Transverse colon (tissue), 4 donors: ENCODE data around the gene DCTD.

Experiments used
- EP300 ChIP-seq: sonication (generic); formaldehyde crosslinking; IDR thresholded peaks from one replicate; pipeline ENCODE4 v1.6.1; 2017; ENCODE audit warnings: antibody characterized with exemption, low read depth
- POLR2A ChIP-seq: fragments of 450-650 bp; IDR thresholded peaks from one replicate; pipeline ENCODE4 v1.6.1; 2016; ENCODE audit warnings: antibody characterized with exemption, mild to moderate bottlenecking, moderate library complexity
- POLR2AphosphoS5 ChIP-seq, 3 donors: sonication (generic); formaldehyde crosslinking; IDR thresholded peaks; one replicate each; pipeline ENCODE4 v1.6.1; 2016; ENCODE audit warnings: antibody characterized with exemption in 3 of 3
- TF ChIP-seq, protein P1 (sequence below), 5 experiments: fragments of 200-600 bp in 3 of 5; fragments of 450-650 bp in 2 of 5; sonication (generic) in 3 of 5; IDR thresholded peaks; 1 replicate in 2 of 5; 2 replicates in 3 of 5; pipeline ENCODE4 v1.5.1; 2016 to 2017; ENCODE audit warnings: antibody characterized with exemption in 5 of 5, inconsistent platforms in 3 of 5, mild to moderate bottlenecking in 2 of 5, moderate library complexity in 1 of 5

DNA sequence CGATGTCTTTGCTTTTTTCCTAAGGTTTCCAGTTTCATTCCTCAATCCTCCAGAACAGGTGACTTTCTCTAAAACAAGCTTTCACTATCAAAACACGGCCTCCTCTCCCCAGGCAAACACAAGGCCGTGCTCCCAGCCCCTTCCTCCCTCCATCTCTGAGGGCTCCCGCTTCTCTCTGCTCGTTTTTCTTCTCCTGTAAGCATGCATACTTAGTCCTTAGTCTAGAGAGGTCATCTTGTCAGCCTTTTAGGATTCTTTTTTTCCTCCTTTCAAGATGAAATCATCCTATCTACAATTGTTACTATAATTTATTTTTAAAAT, 18.7 kb downstream of the DCTD start:
- TF ChIP-seq, protein P1, sequence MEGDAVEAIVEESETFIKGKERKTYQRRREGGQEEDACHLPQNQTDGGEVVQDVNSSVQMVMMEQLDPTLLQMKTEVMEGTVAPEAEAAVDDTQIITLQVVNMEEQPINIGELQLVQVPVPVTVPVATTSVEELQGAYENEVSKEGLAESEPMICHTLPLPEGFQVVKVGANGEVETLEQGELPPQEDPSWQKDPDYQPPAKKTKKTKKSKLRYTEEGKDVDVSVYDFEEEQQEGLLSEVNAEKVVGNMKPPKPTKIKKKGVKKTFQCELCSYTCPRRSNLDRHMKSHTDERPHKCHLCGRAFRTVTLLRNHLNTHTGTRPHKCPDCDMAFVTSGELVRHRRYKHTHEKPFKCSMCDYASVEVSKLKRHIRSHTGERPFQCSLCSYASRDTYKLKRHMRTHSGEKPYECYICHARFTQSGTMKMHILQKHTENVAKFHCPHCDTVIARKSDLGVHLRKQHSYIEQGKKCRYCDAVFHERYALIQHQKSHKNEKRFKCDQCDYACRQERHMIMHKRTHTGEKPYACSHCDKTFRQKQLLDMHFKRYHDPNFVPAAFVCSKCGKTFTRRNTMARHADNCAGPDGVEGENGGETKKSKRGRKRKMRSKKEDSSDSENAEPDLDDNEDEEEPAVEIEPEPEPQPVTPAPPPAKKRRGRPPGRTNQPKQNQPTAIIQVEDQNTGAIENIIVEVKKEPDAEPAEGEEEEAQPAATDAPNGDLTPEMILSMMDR (IDR thresholded peaks at IDR 0.05) = no peak
- TF ChIP-seq POLR2A = no peak
- TF ChIP-seq POLR2AphosphoS5 (IDR thresholded peaks at IDR 0.05) = no peak
- no peak for TF ChIP-seq EP300
